Measurements from ENCODE around the gene MYCN.

- TF ChIP-seq, protein P1, sequence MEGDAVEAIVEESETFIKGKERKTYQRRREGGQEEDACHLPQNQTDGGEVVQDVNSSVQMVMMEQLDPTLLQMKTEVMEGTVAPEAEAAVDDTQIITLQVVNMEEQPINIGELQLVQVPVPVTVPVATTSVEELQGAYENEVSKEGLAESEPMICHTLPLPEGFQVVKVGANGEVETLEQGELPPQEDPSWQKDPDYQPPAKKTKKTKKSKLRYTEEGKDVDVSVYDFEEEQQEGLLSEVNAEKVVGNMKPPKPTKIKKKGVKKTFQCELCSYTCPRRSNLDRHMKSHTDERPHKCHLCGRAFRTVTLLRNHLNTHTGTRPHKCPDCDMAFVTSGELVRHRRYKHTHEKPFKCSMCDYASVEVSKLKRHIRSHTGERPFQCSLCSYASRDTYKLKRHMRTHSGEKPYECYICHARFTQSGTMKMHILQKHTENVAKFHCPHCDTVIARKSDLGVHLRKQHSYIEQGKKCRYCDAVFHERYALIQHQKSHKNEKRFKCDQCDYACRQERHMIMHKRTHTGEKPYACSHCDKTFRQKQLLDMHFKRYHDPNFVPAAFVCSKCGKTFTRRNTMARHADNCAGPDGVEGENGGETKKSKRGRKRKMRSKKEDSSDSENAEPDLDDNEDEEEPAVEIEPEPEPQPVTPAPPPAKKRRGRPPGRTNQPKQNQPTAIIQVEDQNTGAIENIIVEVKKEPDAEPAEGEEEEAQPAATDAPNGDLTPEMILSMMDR (IDR thresholded peaks at IDR 0.05) = no peak
- no peak for TF ChIP-seq ZBTB21 (CRISPR knock-in tag; IDR thresholded peaks at IDR 0.05; ENCODE audit: borderline replicate concordance)
- TF ChIP-seq CREB1 (CRISPR knock-in tag; IDR thresholded peaks at IDR 0.05) = no peak
- TF ChIP-seq CBFB (CRISPR knock-in tag; IDR thresholded peaks at IDR 0.05; ENCODE audit: low read depth) = no peak
- TF ChIP-seq, protein P2, sequence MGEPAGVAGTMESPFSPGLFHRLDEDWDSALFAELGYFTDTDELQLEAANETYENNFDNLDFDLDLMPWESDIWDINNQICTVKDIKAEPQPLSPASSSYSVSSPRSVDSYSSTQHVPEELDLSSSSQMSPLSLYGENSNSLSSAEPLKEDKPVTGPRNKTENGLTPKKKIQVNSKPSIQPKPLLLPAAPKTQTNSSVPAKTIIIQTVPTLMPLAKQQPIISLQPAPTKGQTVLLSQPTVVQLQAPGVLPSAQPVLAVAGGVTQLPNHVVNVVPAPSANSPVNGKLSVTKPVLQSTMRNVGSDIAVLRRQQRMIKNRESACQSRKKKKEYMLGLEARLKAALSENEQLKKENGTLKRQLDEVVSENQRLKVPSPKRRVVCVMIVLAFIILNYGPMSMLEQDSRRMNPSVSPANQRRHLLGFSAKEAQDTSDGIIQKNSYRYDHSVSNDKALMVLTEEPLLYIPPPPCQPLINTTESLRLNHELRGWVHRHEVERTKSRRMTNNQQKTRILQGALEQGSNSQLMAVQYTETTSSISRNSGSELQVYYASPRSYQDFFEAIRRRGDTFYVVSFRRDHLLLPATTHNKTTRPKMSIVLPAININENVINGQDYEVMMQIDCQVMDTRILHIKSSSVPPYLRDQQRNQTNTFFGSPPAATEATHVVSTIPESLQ (CRISPR knock-in tag; IDR thresholded peaks at IDR 0.05) = no peak
- no peak for TF ChIP-seq FOXK1 (CRISPR knock-in tag; IDR thresholded peaks at IDR 0.05)
- no peak for TF ChIP-seq ZNF423 (CRISPR knock-in tag; IDR thresholded peaks at IDR 0.05)
- TF ChIP-seq MLX (CRISPR knock-in tag; IDR thresholded peaks at IDR 0.05) = no peak
- no peak for TF ChIP-seq PRDM15 (CRISPR knock-in tag; IDR thresholded peaks at IDR 0.05)
- TF ChIP-seq ATF1 (CRISPR knock-in tag; IDR thresholded peaks at IDR 0.05) = no peak
- TF ChIP-seq E2F4 (CRISPR knock-in tag; IDR thresholded peaks at IDR 0.05; ENCODE audit: borderline replicate concordance, low read depth) = no peak
- TF ChIP-seq FOXP4 (CRISPR knock-in tag; IDR thresholded peaks at IDR 0.05) = no peak
- TF ChIP-seq NR3C1 (CRISPR knock-in tag; conservative IDR thresholded peaks at IDR 0.05; ENCODE audit: low read depth) = no peak
These were observed 38.9 kb downstream of the MYCN start for GRCh38 chr2:15979051-15979758.

Data from WTC11 (cell line).